ENCODE results near the gene FAM83G. TPM values are rescaled to one million over a fixed set of nuclear protein-coding genes. Genes with fewer than 3 reads are reported as not detected.

Gene FAM83G
- total RNA-seq, 3 donors from 2014 or later: 18.9 to 40.4 (median 29.1) TPM

DNA sequence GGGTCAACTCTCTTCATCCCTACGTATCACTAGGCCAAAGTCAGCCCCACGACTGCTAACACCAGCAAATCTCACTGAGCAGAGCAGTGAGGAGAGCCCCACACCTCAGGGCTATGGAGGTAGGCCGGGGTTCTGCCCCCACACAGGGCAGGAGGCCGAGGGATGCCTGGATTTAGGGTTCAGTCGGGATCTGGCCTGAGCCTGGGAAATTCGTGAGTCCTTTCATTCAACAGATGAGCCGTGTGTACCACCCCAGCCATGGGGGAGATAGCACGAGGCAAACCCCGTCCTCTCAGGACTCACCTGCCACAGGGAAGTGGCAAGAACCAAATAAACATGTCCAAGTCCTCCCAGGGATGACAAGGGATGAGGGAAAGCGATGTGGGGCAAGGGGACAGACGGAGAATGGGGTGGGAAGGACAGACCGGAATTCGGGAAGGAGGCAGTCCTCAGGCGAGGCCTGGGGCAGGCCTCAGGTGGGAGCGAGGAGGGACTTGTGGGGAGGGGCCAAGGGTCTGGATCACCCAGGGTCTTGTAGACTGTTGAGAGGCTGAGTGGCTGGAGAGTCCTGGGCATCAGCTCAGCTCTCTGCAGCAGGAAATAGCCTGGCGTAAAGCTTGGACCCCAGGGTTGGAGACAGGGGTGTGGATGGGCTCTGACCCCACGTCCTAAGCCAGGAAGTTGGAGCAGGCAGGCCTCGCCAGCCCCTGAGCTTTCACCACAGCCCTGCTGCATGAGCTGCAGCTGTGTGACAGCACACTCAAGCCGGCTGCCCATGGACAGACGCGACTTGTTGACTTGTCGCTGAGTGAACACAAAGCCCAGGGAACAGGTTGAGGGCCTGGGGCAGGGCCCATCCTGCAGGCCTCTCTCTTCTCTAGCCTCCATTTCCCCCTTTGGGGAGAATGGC, 7.9 kb upstream of the FAM83G start:
- peaks cover 11% of the 10 kb centered on the region for H3K4me1 ChIP-seq (ENCODE audit: low read depth)
- ATAC-seq (no peak), DNase-seq (peak in 2 of 3 donors; percentile 34 to 41)
- intact Hi-C loops (cut with DNase I, micrococcal nuclease): no loop called here
- TF ChIP-seq, protein P1, sequence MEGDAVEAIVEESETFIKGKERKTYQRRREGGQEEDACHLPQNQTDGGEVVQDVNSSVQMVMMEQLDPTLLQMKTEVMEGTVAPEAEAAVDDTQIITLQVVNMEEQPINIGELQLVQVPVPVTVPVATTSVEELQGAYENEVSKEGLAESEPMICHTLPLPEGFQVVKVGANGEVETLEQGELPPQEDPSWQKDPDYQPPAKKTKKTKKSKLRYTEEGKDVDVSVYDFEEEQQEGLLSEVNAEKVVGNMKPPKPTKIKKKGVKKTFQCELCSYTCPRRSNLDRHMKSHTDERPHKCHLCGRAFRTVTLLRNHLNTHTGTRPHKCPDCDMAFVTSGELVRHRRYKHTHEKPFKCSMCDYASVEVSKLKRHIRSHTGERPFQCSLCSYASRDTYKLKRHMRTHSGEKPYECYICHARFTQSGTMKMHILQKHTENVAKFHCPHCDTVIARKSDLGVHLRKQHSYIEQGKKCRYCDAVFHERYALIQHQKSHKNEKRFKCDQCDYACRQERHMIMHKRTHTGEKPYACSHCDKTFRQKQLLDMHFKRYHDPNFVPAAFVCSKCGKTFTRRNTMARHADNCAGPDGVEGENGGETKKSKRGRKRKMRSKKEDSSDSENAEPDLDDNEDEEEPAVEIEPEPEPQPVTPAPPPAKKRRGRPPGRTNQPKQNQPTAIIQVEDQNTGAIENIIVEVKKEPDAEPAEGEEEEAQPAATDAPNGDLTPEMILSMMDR (IDR thresholded peaks at IDR 0.05): no peak
- H3K4me3 ChIP-seq: no peak overlapping the region
- H3K36me3 ChIP-seq (ENCODE audit: low read depth): no peaks in the 10 kb centered on the region
- H3K9me3 ChIP-seq: no peaks in the 10 kb centered on the region

DNA sequence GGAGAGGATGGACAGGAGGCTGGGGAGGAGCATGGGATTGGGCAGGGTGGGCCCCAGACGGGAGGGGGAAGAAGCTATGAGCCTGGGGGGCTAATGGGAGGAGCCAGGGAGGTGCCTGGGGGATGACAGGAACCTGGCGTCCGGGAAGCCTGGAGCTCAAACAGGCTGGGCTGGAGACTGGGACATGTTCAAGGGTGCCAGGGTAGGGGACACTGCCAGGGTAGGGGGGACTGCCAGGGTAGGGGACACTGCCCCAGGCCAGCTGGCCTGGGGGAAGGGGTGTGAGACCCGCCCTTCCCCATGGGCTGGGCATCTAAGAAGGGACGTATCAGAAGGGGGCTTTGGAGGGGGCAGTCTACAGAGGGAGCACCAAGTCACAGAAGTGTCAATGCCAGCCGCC, 7.0 kb upstream of the FAM83G start:
- peaks cover 11% of the 10 kb centered on the region for H3K4me1 ChIP-seq (ENCODE audit: low read depth)
- ATAC-seq (no peak), DNase-seq (peak in 1 of 3 donors; percentile 56)
- no peaks in the 10 kb centered on the region for H3K9me3 ChIP-seq
- TF ChIP-seq, protein P1 (IDR thresholded peaks at IDR 0.05): no peak
- intact Hi-C loops (cut with DNase I, micrococcal nuclease): no loop called here
- H3K36me3 ChIP-seq (ENCODE audit: low read depth): no peaks in the 10 kb centered on the region
- no peak overlapping the region for H3K4me3 ChIP-seq

DNA sequence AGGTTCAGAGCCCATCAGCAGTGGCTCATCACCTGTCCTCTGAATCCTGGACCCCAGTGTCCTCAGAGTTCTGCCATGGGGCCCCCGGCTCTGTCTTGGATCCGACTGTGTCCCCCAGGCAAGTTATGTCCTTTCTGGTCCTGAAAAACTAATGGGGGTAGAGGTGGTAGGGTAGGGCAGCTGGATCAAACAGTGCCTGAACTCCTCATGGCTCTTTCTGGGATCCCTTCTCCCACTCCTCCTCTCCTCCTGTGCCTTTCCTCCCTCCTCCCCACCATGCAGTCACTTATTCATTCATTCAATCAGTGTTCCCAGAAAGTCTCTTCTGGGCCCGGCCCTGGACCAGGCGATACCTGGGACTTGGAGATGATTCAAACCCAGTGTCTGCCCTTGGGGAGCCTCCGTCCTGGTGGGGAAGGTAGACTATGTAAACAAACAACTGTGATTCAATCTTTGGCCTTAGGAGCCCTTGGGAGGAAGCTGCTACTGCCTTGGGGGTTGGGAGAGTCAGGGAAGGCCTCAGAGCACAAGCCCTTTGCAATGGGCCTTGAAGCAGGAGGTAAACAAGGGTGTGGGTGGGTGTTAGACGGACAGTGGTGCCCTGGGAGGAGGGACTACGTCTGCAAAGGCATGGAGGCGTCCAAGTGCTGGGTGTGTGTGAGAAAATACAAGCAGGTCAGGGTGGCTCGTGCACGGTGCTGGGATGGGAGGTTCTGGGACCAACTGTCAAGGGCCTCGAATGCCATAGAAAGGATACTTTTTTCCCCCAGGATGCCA, 6.4 kb upstream of the FAM83G start:
- TF ChIP-seq, protein P1 (IDR thresholded peaks at IDR 0.05): no peak
- Histone ChIP-seq H3K9me3 (no peaks in the 10 kb centered on the region), H3K36me3 (ENCODE audit: low read depth) (no peaks in the 10 kb centered on the region), H3K4me1 (ENCODE audit: low read depth) (peaks cover 11% of the 10 kb centered on the region), H3K4me3 (no peak overlapping the region)
- DNase-seq (peak; percentile 77 to 85 (median 78)), ATAC-seq (peak; percentile 97)
- intact Hi-C loops (cut with DNase I, micrococcal nuclease): no loop called here

DNA sequence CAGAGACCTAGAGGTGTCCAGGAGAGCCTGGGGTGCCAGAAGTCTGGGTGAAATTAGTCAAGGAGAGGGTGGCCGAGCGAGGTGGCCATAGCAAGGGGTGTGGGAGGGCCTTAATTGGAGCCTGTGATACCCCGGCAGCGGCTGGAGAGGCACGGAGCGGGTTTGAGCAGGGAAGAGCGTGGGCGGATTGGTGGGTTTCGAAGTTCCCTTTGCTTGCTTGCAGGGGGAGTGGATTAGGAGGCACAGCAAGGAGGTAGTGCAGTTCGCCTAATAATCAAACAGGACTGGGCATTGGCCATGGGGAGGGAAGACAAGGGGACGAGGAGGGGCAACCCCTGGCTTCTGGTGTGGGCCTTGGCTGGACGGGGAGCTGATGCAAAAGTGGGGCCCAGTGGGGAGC, 5.4 kb upstream of the FAM83G start:
- TF ChIP-seq, protein P1 (IDR thresholded peaks at IDR 0.05): no peak
- peaks cover 12% of the 10 kb centered on the region for H3K4me1 ChIP-seq (ENCODE audit: low read depth)
- H3K9me3 ChIP-seq: no peaks in the 10 kb centered on the region
- no peak for ATAC-seq
- no peaks in the 10 kb centered on the region for H3K36me3 ChIP-seq (ENCODE audit: low read depth)
- peak in 2 of 3 donors; percentile 24 to 35 for DNase-seq
- no peak overlapping the region for H3K4me3 ChIP-seq
- intact Hi-C loops (cut with DNase I, micrococcal nuclease): no loop called here

DNA sequence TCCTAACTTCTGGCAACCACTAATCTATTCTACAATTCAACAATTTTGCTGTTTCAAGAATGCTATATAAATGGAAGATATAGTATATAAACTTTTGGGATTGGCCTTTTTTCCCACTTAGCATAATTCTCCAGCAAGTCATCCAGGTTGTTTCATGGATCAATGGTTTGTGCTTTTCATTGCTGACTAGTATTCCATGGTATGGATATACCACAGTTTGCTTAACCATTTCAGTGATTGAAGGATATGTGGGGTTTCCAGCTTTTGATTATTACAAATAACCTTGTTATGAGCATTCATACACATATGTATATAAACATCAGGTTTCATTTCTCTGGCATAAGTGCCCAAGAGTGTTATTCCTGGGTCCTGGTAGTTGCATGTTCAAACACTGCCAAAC, 2.1 kb upstream of the FAM83G start:
- TF ChIP-seq, protein P1 (IDR thresholded peaks at IDR 0.05): no peak
- no peak for DNase-seq
- ATAC-seq: no peak
- H3K9me3 ChIP-seq: no peaks in the 10 kb centered on the region
- intact Hi-C loops (cut with DNase I, micrococcal nuclease): no loop called here
- no peak overlapping the region for H3K4me3 ChIP-seq
- no peaks in the 10 kb centered on the region for H3K36me3 ChIP-seq (ENCODE audit: low read depth)
- H3K4me1 ChIP-seq (ENCODE audit: low read depth): peaks cover 29% of the 10 kb centered on the region

Data from mucosa of descending colon (tissue), 3 donors.